8988T (cell line): Measurements from ENCODE around the gene PIGC.
"Not testable (repeated sequence)": the region's sequence is repeated elsewhere in the genome, so short reads cannot be mapped to it uniquely, and the experiment has no call there.

ENCODE experiments used
- DNase-seq: peaks from one replicate; pipeline ENCODE4 v3.0.0; 2011

PIGC gene

DNA sequence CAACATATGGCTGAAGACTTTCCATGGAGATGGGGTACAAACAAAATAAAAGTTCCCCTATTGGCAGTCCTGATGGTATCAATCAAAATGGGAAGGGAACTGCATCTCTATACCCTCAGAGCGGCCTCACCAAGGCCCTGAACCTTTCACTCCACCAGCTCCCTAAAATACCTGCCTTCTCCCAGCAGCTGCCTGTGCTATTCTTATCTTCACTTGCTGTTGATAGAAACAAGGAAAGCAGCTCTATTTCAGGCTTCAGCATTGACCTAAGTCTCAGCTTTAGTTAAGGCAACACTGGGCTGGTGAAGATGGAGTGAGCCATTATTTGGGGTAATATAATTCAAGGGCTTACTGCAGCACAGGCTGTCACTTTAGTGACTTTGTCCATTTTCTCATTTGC, 21.7 kb upstream of the PIGC start:
- no peak for DNase-seq

DNA sequence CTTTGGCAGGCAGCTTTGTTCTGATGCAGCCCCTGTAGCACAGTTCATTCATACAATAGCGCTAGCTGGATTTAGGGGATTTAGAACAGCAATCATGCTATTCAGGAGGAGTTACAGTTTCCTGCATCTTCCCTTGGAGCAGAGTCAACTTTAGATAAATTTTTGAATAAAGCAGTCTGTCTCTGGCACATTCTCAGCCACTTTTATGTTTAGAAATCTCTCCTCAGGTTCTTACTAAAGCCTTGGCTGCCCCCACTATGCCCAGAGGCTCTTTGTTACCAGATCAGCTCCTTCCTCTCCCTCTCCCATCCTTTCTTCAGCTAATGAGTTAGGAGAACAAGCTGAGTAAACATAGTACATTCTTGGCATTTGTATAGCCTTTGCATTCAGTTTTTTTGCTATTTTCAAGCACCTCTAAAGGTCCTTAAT, 17.0 kb upstream of the PIGC start:
- DNase-seq, result no peak

DNA sequence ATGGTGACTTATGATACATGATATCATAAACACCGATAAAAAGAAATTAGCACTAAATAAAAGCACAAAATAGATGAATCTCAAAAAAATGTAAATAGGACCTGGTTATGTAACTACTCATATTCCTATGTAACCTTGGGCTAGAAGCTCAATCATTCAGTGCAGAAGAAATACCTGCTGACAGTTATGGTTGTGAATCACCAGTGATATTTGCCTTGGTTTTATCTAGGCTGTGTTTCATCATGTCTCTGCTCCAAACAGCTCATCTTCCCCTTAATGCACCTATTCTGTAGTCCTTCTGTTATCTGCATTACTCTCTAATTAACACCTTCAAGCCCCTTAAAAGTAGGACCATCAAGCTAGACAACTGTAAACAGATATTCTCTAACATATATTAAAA, 16.3 kb upstream of the PIGC start:
- no peak for DNase-seq

DNA sequence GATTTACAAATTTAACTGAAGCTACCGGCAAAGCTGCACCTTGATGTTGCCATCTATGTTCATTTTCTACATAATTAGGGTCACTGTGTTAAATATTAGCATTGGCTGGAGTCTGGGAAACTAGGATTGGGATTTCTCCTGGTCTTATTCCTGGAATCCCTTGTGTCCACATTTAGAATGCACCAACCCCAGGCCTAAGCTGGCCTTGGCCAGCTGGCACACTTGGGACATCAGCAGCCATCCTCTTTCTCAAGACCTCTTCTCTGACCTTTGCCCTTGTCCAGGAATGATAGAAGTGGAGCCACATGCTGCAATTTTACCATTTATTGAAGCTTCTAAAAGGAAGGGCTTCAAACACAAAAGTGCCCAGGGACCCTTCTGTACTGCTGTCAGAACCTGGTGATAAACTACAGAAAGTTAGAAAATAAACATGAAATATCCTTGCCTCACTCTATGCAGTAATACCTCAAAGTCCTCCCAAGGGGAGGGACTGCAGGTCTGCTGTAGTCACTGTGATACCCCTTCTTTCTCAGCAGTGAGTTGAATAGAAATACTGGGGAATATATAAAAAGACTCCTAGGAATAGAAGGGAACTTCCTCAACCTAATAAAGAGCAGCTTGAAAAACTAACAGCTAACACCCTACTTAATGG, 13.7 kb upstream of the PIGC start:
- no peak for DNase-seq

DNA sequence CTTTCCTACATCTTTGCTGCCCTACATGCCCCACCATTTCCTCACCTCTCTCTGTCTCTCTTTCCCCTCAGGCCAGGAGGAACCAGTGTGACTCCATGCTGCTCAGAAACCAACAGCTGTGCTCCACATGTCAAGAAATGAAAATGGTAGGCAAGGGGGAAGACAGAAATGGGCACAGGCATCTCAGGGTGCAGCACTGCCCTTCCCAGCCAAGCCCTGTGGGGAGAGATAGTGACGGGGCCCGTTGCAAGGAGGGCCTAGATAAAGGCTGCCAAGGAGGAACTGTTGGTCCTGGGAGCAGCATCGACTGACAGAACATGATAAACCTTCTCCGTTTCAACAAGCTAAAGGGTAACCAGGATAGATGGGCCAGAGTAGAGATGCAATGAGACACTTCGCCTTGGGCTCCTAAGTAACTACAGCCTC, 12.5 kb upstream of the PIGC start:
- DNase-seq, result no peak

DNA sequence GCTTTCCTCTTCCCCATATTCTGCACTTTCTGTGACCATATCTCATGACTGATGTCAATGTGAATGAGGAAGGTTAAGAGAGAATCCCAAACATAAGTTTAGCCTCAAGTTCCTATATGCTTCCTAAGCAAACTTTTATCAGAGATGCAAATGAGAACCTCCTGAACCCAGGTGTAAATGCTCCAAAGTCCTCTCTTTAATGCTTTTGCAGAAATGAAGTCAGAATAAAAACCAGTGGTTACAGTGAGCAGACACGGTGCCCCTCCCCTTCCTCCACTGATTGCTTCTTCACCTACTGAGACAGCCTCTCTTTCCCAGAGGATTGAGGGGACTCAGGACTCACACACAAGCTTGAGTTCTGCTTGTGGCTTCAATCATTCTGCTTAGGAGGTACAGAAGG, 11.6 kb upstream of the PIGC start:
- DNase-seq, result no peak

DNA sequence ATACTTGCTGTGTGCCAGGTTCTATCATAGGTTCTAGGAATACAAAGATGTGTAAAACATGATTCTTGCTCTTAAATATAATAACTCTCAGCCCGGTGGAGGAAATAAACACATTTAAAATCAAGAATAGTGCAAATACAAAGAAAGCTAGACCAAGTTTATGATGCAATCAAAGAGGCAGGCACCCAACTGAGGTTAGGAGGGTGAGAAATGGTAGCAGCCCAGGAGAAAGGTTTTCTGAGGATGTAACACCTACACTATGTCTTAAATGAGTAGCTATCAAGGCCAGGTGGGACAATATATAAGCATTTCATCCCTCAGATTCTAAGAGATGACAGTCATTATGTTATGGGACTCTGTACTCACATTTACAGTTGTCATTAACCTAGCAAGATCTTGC, 9.7 kb upstream of the PIGC start:
- DNase-seq, result no peak

DNA sequence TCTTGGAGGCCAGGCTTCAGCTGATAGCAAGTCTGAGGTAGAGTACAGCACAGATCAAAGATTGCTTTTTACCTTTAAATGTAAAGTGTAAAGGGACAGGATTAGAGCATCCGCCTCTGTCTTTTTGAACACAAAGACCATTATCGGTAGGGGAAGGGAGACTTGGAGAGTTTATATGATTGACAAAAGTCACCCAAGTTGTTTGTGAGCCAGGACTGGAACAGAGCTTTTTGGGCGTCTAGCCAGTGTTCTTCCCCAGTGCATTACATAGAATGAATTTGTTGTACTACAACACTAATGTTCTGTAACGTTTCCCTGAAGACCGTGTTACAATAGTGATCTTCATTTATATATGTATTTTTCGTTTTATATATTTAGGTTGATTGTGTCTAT, 9.3 kb upstream of the PIGC start:
- no peak for DNase-seq

DNA sequence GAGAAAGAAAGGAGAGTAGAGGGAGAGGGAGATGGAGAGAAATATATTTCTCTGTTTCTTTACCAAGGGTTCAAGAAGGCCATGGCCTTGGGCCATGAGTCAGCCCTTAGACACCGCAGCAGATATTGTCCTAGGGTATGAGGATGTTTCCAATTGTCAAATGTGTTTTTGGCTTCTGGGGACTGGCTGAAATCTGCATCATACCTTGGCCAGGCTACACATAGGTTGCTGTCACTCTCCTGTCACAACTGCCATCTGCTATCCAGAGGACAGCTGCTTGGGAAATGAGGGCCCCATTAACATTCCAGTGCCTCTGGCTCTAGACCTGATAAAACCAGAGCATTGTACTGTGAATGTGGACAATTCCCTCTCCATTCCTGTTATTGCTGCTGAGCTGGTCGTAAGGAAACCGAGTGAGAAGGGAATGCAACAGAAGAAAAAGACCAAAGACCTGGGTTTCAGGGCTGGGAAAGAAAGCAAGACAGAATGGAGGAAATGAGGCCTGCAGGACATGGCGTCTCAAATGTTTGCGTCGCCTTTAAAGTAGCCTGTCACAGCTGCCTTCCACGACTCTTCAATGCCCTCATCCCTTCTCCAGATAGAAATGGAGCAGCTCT, 8.8 kb upstream of the PIGC start:
- no peak for DNase-seq

DNA sequence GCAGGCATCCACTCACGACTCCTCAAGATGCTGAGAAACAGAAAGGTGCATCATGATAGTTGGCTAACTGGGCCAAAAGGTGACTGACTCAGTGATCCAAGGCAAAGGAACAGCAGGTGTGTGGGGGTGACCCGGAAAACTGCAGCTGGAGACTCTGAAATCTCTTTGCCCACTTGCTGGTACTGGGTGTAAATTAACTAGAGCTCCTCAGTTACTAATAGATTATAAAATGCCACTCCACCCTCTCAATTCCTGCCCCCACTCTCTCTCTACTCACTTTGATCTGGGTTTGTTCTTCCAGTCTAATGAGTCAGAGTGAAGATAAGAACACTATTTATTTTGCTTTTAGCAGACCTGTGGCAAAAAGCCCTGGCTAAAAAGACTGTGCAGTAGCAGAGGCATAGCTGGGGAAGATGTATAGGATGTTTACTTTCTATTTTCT, 7.2 kb upstream of the PIGC start:
- DNase-seq, result no peak

DNA sequence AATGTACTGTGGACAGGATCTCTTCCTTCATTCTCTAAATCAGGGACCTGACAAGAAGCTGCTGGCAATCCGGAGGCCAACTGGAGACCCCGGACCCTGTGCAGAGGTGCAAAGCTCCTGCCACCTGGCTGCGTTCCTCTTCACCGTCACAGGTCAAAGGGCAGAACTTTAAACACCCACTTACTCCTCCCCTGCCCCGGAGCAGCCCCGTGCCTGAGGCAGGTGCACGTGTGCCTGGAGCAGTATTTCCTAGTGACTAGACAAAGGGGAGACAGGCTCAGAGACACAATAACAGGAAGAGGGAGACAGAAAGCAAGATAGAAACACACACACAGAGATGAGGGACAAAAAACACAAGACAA, 6.6 kb upstream of the PIGC start:
- DNase-seq, result no peak

DNA sequence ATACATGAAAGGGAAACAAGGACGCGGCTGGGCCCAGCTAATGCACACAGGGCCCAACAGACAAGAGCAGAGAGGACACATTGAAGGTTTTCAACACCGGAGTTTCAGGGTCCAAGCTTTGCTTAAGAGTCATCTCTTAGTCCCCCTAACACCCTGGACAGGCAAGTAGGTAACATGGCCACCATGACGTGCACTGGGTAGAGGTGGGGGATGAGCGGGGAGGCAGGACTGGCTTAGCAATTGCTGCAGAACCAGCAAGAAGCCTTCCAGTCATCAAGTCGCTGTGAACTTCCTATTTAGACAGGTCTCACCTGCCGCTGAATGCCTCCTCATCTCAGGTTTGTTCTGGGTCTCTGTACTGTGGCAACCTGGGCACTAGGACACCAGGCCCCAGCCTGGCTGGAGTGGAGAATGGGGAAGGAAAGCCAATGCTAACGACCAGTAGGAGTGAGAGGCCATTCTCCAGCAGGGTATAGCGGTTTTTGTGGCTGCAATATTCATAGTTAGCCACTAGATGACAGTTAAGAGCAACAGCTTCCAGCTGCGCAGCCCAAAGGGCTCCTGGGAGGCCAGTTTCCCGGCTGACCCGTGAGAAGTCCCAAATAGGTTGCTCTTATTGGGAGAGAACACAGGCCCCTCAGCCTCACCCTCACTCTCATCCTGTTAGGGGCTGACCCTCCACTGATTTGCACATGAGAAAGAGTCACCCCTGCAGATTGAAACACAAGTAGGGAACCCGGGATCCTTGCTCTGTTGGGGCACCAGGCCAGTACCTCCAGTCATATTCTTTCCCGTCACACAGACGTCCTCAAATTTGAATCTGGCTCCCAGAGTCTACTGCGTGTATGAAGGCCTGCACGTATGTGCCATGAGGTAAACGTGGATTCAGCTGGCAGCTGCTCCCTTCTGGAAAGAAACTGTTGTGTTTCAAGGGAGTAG, 6.0 kb upstream of the PIGC start:
- DNase-seq, result peak; percentile 45

DNA sequence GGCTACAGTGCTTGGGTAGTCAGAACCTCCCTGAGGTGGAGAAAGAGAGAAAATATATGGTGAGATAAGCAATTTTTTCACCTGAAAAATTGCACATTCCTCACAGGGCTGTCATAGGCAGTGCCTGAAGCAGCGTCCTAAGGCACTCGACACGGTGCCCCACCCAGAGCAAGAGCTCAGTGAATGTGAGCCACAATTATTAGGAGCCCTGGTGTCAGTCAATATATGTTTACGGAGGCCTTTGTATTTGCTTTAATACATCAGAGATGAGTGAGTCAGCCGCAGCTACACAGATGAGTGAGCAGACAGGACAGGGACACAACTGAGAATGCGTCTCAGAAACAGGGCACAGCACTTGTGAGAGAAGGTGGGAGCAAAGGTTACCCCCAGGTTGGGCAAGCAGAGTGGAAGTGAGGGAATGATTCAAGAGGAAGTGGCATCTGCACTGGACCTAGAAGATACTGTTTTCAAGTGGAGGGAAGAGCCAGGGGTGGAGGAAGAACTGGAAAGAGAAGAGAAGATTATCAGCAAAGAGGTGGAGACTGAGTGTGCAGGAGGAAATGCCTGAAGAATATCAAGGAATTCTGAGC, 5.2 kb upstream of the PIGC start:
- DNase-seq, result no peak

DNA sequence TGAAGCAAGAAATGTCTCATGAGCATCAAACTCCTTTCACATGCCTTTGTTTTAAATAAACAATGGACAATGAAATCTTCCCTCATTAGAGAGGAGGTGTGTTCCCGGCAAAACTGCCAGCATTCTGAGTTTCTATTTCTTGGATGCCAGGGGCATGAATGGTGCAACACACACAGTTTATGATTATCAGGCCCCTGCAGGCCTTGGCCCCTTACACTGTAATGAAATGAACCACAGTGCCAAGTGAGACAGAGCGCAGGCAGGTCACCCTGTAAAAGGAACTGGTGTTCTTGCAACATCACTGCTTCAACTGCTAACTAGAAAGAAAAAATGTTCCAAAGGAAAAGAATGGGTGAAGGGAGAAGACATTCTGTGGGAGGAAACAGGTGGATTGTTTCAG, 3.8 kb upstream of the PIGC start:
- DNase-seq, result no peak

DNA sequence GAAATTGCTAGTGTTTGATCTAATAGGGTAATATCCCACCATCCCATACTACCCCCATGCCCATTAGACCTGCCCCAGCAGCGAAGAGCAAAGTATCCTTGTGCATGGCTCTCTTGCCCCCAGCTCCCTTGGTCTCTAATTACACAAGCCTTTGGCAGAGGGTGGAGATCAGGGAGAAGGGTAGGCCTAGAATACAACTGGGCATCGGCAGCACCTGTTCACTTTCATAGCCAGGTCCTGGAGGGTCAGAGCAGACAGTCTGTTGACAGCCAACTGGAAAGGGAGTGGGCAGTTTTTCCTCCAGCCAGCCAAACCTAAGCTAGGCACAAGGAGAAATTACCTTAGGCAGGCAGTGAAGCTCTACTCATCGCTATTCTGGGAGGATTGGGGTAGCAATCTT, 2.7 kb upstream of the PIGC start:
- DNase-seq, result no peak

DNA sequence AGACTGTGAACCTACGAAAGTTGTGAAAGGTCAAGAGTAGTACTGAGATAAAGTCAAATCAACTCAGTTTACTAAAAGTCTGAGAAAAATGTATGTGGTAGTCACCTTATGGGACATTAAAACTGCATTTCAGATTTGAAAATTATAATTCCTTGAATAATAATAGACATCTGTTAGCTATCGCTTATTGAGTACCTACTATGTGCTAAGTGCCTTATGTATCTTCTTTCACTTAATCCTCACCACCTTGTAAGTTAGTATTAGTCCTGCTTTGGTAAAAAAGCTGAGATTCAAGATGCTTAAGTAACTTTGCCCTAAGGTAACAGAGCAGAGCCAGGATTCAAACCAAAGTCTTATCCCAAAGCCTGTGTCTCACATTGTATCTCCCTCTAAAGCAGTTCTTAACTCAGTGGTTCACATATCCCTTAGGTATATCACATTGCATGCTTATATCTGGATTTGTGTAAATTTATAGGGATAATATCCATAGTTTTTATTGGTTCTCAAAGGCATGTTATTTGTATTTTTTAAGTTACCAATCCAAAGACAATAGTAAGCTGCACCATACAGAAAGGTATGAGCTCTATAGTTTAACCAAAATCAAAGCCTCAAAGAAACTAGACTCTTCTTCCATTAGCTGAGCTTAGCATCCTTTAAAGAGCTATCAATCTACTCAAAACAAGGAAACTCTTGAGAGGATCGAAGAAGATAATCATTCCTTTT, 865 bp downstream of the PIGC start:
- no peak for DNase-seq

DNA sequence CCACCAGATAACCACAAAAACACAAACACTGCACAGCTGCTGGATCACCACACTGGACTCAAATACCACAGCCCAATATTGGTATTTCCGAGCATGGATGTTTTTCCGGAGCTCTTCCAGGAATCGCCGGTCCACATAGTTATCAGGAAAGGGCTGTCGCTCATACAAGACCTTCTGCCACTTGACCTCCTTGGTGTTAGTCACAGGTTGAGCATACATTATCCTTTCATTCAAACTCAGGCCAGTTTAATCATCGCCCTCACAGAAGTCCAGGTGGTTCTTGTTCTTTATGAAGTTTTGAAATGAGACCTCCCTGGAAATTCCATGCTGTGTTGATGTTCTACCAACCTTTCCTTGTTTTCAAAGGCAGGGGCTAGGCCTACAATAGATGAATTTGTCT, 1.5 kb downstream of the PIGC start:
- no peak for DNase-seq

DNA sequence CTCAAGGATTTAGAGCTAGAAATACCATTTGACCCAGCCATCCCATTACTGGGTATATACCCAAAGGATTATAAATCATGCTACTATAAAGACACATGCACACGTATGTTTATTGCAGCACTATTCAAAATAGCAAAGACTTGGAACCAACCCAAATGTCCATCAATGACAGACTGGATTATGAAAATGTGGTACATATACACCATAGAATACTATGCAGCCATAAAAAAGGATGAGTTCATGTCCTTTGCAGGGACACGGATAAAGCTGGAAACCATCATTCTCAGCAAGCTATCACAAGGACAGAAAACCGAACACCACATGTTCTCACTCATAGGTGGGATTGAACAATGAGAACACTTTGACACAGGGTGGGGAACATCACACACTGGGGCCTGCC, 6.7 kb downstream of the PIGC start:
- not testable (repeated sequence) for DNase-seq

DNA sequence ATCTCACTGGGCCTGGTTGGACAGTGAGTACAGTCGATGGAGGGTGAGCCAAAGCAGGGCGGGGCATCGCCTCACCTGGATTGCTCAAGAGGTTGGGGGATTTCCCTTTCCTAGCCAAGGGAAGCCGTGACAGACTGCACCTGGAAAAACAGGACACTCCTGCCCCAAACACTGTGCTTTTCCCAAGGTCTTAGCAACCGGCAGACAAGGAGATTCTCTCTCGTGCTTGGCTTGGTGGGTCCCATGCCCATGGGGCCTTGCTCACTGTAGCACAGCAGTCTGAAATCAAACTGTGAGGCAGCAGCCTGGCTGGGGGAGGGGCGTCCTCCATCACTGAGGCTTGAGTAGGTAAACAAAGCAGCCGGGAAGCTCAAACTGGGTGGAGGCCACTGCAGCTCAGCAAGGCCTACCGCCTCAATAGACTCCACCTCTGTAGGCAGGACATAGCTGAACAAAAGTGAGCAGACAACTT, 12.1 kb downstream of the PIGC start:
- DNase-seq, result no peak

DNA sequence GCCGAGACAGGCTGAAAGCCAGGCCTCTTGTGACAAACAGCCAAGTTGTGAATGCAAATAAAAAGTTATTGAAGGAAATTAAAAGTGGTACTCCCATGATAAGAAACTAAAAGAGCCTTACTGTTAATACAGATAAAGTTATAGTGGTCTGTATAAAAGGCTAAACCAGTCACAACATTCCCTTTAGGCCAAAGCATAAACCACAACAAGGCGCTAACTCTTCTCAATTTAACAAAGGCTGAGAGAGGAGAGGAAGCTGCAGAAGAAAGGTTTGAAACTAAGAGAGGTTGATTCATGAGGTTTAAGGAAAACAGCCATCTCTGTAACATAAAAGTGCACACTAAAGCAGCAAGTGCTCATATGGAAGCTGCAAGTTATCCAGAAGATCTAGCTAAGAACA, 12.7 kb downstream of the PIGC start:
- no peak for DNase-seq

DNA sequence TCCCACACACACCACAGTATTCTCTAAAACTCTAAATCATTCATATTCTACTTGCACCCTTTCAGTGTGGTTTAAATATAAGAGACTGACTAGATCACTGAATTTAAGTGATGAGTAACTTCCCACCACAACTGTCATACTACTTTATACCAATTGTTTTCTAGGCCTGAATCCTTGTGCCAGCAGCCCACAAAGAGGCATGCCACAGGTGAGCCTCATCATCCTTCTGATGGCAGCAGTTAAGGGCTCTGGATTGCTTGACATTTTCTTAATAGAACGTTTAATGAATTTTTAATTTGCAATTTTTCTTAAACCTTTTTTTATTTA, 13.8 kb downstream of the PIGC start:
- DNase-seq, result no peak

DNA sequence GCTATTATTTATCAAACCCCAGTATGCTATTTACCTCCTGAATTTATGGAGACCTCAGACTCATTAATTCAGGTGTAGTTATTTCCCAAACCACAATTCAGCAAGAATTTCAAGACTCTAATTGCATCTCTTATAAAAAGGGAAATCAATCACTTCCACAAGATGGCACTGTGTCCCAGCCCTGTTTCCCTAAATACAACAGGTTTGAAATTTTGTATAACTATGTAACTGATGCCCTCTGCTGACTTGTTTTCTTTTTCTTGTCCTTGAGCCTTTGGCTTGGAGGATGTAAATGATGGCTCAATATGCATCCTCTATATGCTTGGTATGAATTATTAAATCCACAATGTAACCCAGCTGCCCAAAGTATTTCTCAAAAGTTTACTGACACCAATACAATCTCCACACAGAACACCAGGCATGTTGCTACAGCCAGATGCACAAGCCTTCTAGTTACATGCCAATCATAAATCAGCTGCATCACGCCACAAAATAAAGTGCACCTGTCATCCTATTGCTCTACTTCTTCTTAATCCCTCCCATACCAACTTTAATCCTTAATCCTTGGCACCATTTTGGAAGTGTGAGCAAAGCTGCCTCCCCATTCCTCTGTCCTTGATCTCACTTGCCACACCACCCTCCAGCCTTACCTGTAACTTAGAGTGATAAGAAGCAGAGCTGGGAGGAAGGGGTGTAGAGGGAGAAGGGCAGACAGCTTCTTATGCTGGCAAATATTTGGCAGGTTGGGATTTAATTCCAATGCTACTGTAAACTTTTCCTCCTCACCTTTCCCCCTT, 14.3 kb downstream of the PIGC start:
- no peak for DNase-seq
